Measurements from ENCODE around the gene MYO5A. TPM values are rescaled to one million over a fixed set of nuclear protein-coding genes. Genes with fewer than 3 reads are reported as not detected.
"Not testable (repeated sequence)": the region's sequence is repeated elsewhere in the genome, so short reads cannot be mapped to it uniquely, and the experiment has no call there.

Gene MYO5A
- total RNA-seq = 29.5 TPM
- polyA plus RNA-seq = 9.1 TPM

DNA sequence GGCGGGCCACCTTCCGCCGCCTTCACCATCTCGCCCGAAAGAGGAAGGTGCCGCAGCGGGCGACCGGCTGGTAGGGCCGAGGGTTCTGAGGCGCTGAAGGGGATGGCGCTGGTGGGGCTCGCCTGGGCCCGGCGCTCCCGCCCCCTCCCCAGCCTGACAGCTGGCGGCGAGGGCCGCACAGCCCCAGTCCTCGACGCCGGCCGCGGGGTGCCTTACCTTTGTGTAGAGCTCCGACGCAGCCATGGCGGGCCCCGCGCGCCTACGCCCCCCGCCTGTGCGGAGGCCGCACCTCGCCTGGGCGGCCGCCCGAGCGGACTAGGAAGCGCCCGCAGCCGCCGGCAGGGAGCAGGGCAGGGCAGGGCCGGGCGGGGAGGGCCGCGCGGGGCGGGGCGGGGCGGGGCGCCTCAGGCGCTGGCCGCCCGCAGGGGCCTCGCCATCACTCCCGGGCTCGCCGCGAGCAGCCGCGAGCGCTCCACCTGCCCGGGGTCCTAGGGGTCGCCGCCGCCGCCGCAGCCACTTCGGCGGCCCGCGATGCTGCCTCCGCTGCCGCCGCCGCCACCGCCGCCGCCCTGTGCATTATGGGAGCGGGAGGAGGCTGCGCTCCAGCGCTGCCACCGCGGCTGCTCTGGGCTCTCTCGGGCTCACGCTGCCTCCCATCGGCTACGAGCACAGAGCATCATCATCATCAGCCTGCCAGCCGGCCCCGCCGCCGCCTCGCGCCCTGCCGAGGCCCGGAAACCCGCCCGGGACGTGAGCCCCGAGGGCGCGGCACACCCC is at the start of gene MYO5A:
Gene MYO5A, minus strand, starts transcription at position 317 of the 777 bp plus-strand sequence. Its CDS starts 74 bp downstream, at position 243.
- no peak for DNase-seq (ENCODE audit: extremely low spot score)
- H3K36me3 ChIP-seq (ENCODE audit: insufficient read depth) = no peaks in the 10 kb centered on the region

GRCh38 chr15:52576692-52577091 is 48.0 kb upstream of the MYO5A start:
- Histone ChIP-seq H3K4me1 (ENCODE audit: insufficient read depth) (no peaks in the 10 kb centered on the region), H3K4me3 (ENCODE audit: low read depth, low read length) (no peak overlapping the region), H3K27ac (ENCODE audit: low read depth) (no peak overlapping the region), H3K36me3 (ENCODE audit: insufficient read depth) (no peaks in the 10 kb centered on the region)
- no peak for DNase-seq (ENCODE audit: extremely low spot score)
- WGBS = 93% methylated on average over 2 of the region's 2 CpGs

More for the DNA sequence above, at the start of gene MYO5A:
- Histone ChIP-seq H3K4me3 (ENCODE audit: low read depth, low read length) (peak within 1 kb of the TSS; percentile 63), H3K27ac (ENCODE audit: low read depth) (peak within 1 kb of the TSS; percentile 73), H3K4me1 (ENCODE audit: insufficient read depth) (no peaks in the 10 kb centered on the region)
- WGBS = under 1% methylated on average over 102 of the region's 103 CpGs

GRCh38 chr15:52575573-52575972 is 46.9 kb upstream of the MYO5A start:
- 90% methylated on average over 7 of the region's 7 CpGs for WGBS
- not testable (repeated sequence) for H3K36me3 ChIP-seq (ENCODE audit: insufficient read depth); H3K4me1 ChIP-seq (ENCODE audit: insufficient read depth); DNase-seq (ENCODE audit: extremely low spot score); H3K4me3 ChIP-seq (ENCODE audit: low read depth, low read length); H3K27ac ChIP-seq (ENCODE audit: low read depth)

- H3K4me3 ChIP-seq (ENCODE audit: low read depth, low read length) = no peak overlapping the region
- no peak for DNase-seq (ENCODE audit: extremely low spot score)
- H3K36me3 ChIP-seq (ENCODE audit: insufficient read depth) = no peaks in the 10 kb centered on the region
- 94% methylated on average over 2 of the region's 2 CpGs for WGBS
- no peak overlapping the region for H3K27ac ChIP-seq (ENCODE audit: low read depth)
- no peaks in the 10 kb centered on the region for H3K4me1 ChIP-seq (ENCODE audit: insufficient read depth)
Observed at GRCh38 chr15:52575072-52575471, 46.4 kb upstream of the MYO5A start.

DNA sequence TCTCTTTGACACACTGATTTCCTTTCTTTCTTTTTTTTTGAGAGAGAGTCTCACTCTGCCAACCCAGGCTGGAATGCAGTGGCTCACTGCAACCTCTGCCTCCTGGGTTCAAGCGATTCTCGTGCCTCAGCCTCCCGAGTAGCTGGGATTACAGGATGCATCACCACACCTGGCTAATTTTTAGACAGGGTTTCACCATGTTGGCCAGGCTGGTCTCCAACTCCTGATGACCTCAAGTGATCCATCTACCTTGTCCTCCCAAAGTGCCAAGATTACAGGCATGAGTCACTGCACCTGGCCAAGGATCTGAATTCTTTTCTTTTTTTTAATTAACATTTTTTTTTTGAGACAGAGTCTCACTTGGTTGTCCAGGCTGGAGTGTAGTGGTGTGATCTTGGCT is 45.9 kb upstream of the MYO5A start:
- 93% methylated on average over 3 of the region's 3 CpGs for WGBS
- H3K36me3 ChIP-seq (ENCODE audit: insufficient read depth); DNase-seq (ENCODE audit: extremely low spot score); H3K4me3 ChIP-seq (ENCODE audit: low read depth, low read length); H3K27ac ChIP-seq (ENCODE audit: low read depth); H3K4me1 ChIP-seq (ENCODE audit: insufficient read depth): not testable (repeated sequence)

DNA sequence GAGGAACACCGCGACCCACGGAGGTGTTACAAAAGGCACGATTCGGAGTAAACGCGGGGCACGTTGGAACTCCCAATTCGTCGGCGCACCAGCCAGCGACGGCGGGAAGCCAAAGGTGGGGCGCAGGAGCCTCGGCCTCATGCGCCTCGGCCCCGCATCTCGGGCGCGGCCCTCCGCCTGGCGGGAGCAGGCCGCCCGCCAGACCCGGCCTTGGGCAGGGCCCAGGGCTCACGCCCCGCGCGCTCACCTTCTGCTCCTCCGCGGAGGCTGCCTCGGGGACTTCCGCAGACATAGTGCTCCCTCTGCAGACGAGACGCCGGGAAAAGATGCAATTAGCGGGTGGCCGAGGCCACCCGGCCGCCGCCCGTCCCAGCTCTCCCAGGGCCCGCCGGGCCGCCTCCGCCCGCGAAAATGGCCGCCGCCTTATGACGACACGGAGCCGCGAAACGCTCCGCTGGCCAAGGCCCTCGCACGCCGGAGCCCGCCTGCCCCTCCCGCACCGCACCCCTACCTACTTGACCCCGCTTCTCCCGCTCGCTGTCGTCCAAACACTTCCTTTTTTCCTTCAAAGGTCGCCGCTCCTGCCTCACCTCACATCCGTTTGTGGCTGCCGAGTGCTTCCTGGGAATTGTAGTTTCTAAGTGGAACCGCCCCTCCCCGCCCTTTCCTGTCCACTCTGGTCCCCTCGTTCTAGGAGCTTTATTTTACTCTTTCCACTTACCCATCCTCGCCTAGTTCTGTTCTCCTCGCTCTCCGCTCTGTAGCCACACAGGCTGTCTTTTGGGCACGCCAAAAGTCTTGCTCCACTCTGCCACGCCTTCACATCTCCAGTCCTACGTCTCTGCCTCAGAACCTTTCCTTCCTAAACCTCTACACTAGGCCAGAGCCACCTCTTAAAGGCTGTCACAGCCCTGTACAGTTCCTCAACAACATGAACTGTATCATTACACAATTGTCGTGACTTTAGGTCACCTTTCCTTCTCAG is 40.2 kb upstream of the MYO5A start, which contains the start of gene ARPP19:
Gene ARPP19, minus strand, starts transcription at position 430 of the 985 bp plus-strand sequence. Its CDS starts 138 bp downstream, at position 292.
- peak; percentile 66 for DNase-seq (ENCODE audit: extremely low spot score)
- 5% methylated on average over 82 of the region's 82 CpGs for WGBS
- H3K4me1 ChIP-seq (ENCODE audit: insufficient read depth) = peaks cover 2% of the 10 kb centered on the region

GRCh38 chr15:52567871-52568600 is 39.4 kb upstream of the MYO5A start:
- Histone ChIP-seq H3K36me3 (ENCODE audit: insufficient read depth) (no peaks in the 10 kb centered on the region), H3K4me1 (ENCODE audit: insufficient read depth) (peaks cover 2% of the 10 kb centered on the region), H3K27ac (ENCODE audit: low read depth) (peak overlapping the region; percentile 93), H3K4me3 (ENCODE audit: low read depth, low read length) (peak overlapping the region; percentile 62)
- WGBS = 5% methylated on average over 25 of the region's 25 CpGs
- peak; percentile 18 for DNase-seq (ENCODE audit: extremely low spot score)

More for the DNA sequence above, 40.2 kb upstream of the MYO5A start, which contains the start of gene ARPP19:
- Histone ChIP-seq H3K36me3 (ENCODE audit: insufficient read depth) (no peaks in the 10 kb centered on the region), H3K27ac (ENCODE audit: low read depth) (peak within 1 kb of the TSS; percentile 93), H3K4me3 (ENCODE audit: low read depth, low read length) (peak within 1 kb of the TSS; percentile 62)

GRCh38 chr15:52566889-52567288 is 38.2 kb upstream of the MYO5A start:
- 67% methylated on average over 4 of the region's 4 CpGs for WGBS
- Histone ChIP-seq H3K27ac (ENCODE audit: low read depth) (no peak overlapping the region), H3K4me3 (ENCODE audit: low read depth, low read length) (no peak overlapping the region), H3K4me1 (ENCODE audit: insufficient read depth) (peaks cover 2% of the 10 kb centered on the region), H3K36me3 (ENCODE audit: insufficient read depth) (no peaks in the 10 kb centered on the region)
- no peak for DNase-seq (ENCODE audit: extremely low spot score)

DNA sequence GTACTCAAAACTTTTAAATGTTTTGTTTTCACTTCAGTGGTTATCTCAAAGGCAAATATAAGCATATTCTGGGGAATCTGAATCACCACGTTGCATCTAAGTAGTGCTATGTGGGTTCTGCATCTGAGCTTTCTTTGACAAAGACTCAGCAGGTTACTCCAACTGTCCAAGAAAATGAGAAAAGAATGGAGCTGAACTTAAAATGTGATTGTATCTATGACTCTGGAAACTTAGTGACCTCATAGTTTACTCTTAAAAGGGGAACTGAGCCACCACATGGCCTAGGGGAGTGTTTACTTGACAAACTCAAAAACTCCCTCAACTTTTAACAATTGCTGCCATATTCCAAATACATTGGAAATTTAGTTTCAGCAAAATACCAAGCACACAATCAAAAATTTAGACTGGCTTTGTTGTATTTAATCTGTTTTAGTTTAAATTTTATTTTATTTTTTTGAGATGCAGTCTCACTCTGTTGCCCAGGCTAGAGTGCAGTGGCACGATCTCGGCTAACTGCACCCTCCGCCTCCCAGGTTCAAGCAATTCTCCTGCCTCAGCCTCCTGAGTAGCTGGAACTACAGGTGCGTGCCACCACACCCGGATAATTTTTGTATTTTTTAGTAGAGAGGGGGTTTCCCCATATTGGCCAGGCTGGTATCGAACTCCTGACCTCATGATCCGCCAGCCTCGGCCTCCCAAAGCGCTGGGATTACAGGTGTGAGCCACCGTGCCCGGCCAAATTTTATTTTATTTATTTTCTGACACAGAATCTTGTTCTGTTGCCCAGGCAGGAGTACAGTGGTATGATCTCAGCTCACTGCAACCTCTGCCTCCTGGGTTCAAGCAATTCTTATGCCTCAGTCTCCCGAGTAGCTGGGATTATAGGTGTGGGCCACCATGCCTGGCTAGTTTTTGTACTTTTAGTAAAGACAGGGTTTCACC is 37.0 kb upstream of the MYO5A start:
- not testable (repeated sequence) for DNase-seq (ENCODE audit: extremely low spot score); H3K4me3 ChIP-seq (ENCODE audit: low read depth, low read length); H3K4me1 ChIP-seq (ENCODE audit: insufficient read depth); H3K36me3 ChIP-seq (ENCODE audit: insufficient read depth); H3K27ac ChIP-seq (ENCODE audit: low read depth)
- WGBS = 91% methylated on average over 13 of the region's 13 CpGs

GRCh38 chr15:52563501-52564060 is 34.9 kb upstream of the MYO5A start:
- 72% methylated on average over 4 of the region's 4 CpGs for WGBS
- H3K36me3 ChIP-seq (ENCODE audit: insufficient read depth) = no peaks in the 10 kb centered on the region
- H3K4me1 ChIP-seq (ENCODE audit: insufficient read depth) = peaks cover 2% of the 10 kb centered on the region
- no peak overlapping the region for H3K4me3 ChIP-seq (ENCODE audit: low read depth, low read length)
- no peak for DNase-seq (ENCODE audit: extremely low spot score)
- H3K27ac ChIP-seq (ENCODE audit: low read depth) = no peak overlapping the region

- WGBS = 70% methylated on average over 2 of the region's 2 CpGs
- Histone ChIP-seq H3K4me3 (ENCODE audit: low read depth, low read length) (no peak overlapping the region), H3K36me3 (ENCODE audit: insufficient read depth) (no peaks in the 10 kb centered on the region), H3K27ac (ENCODE audit: low read depth) (no peak overlapping the region), H3K4me1 (ENCODE audit: insufficient read depth) (no peaks in the 10 kb centered on the region)
- no peak for DNase-seq (ENCODE audit: extremely low spot score)
Observed at GRCh38 chr15:52559575-52559974, 30.9 kb upstream of the MYO5A start.

GRCh38 chr15:52559022-52559421 is 30.3 kb upstream of the MYO5A start:
- Histone ChIP-seq H3K4me3 (ENCODE audit: low read depth, low read length) (no peak overlapping the region), H3K4me1 (ENCODE audit: insufficient read depth) (no peaks in the 10 kb centered on the region), H3K36me3 (ENCODE audit: insufficient read depth) (no peaks in the 10 kb centered on the region), H3K27ac (ENCODE audit: low read depth) (no peak overlapping the region)
- WGBS = 88% methylated on average over 6 of the region's 6 CpGs
- DNase-seq (ENCODE audit: extremely low spot score) = no peak

Measured in urinary bladder (tissue), 4 donors.